SK-N-SH treated with all-trans-retinoic acid at 6 μM for 48 hours (cell line): ENCODE measurements around the gene PROCA1.

Experiments
- ARNTL ChIP-seq: fragments of 450-650 bp; formaldehyde crosslinking; IDR thresholded peaks from 2 replicates; pipeline ENCODE4 v1.5.0; 2020; ENCODE audit warnings: low read depth, mild to moderate bottlenecking, moderate library complexity, borderline replicate concordance
- CREB5 ChIP-seq: fragments of 250-450 bp; sonication (Bioruptor Pico); IDR thresholded peaks from 2 replicates; pipeline ENCODE4 v1.5.1; 2020; ENCODE audit warnings: low read depth, mild to moderate bottlenecking, moderate library complexity
- CSDC2 ChIP-seq: fragments of 250-450 bp; sonication (Bioruptor Pico); IDR thresholded peaks from 2 replicates; pipeline ENCODE4 v1.5.0; 2020; ENCODE audit warnings: mild to moderate bottlenecking, moderate library complexity
- CSRNP3 ChIP-seq: fragments of 250-450 bp; sonication (Bioruptor Pico); IDR thresholded peaks from 2 replicates; pipeline ENCODE4 v1.5.1; 2021; ENCODE audit warnings: mild to moderate bottlenecking, moderate library complexity
- ESRRG ChIP-seq: fragments of 250-450 bp; sonication (Bioruptor Pico); IDR thresholded peaks from 2 replicates; pipeline ENCODE4 v1.6.1; 2021; ENCODE audit warnings: mild to moderate bottlenecking
- GLIS3 ChIP-seq: fragments of 250-450 bp; sonication (Bioruptor Pico); IDR thresholded peaks from 2 replicates; pipeline ENCODE4 v1.5.0; 2020; ENCODE audit warnings: mild to moderate bottlenecking, moderate library complexity
- ISL1 ChIP-seq: fragments of 250-450 bp; sonication (Bioruptor Pico); IDR thresholded peaks from 2 replicates; pipeline ENCODE4 v2.1.2; 2022; ENCODE audit warnings: mild to moderate bottlenecking, moderate library complexity
- OSR1 ChIP-seq: fragments of 250-450 bp; sonication (Bioruptor Pico); IDR thresholded peaks from 2 replicates; pipeline ENCODE4 v1.8.0; 2022; ENCODE audit warnings: moderate library complexity, mild to moderate bottlenecking, inconsistent platforms
- RARB ChIP-seq: fragments of 250-450 bp; sonication (Bioruptor Pico); IDR thresholded peaks from 2 replicates; pipeline ENCODE4 v1.8.0; 2021; ENCODE audit warnings: mild to moderate bottlenecking, moderate library complexity
- TCF4 ChIP-seq: fragments of 250-450 bp; sonication (Bioruptor Pico); IDR thresholded peaks from 2 replicates; pipeline ENCODE4 v1.8.0; 2021; ENCODE audit warnings: mild to moderate bottlenecking, moderate library complexity, borderline replicate concordance
- TSHZ2 ChIP-seq: fragments of 250-450 bp; sonication (Bioruptor Pico); IDR thresholded peaks from 2 replicates; pipeline ENCODE4 v1.5.0; 2020; ENCODE audit warnings: mild to moderate bottlenecking, moderate library complexity
- ZC3H10 ChIP-seq: fragments of 250-450 bp; sonication (Bioruptor Pico); IDR thresholded peaks from 2 replicates; pipeline ENCODE4 v1.5.1; 2021; ENCODE audit warnings: mild to moderate bottlenecking, moderate library complexity
- ZFP3 ChIP-seq: fragments of 250-450 bp; sonication (Bioruptor Pico); IDR thresholded peaks from 2 replicates; pipeline ENCODE4 v1.5.0; 2020; ENCODE audit warnings: mild to moderate bottlenecking, moderate library complexity
- ZNF565 ChIP-seq: fragments of 450-650 bp; formaldehyde crosslinking; conservative IDR thresholded peaks from 2 replicates; pipeline ENCODE4 v1.5.0; 2020; ENCODE audit warnings: low read depth, mild to moderate bottlenecking, moderate library complexity

- TF ChIP-seq CREB5 (CRISPR knock-in tag) = no peak
- no peak for TF ChIP-seq OSR1 (CRISPR knock-in tag)
- TF ChIP-seq ARNTL = no peak
- TF ChIP-seq ESRRG = no peak
- TF ChIP-seq TCF4 (CRISPR knock-in tag) = no peak
- TF ChIP-seq GLIS3 (CRISPR knock-in tag) = no peak
- no peak for TF ChIP-seq CSRNP3 (CRISPR knock-in tag)
- TF ChIP-seq ZFP3 (CRISPR knock-in tag) = no peak
- TF ChIP-seq CSDC2 (CRISPR knock-in tag) = no peak
- no peak for TF ChIP-seq ZNF565 (CRISPR knock-in tag)
- TF ChIP-seq RARB (CRISPR knock-in tag) = no peak
- no peak for TF ChIP-seq TSHZ2 (CRISPR knock-in tag)
- TF ChIP-seq ZC3H10 (CRISPR knock-in tag) = no peak
- TF ChIP-seq ISL1 (CRISPR knock-in tag) = no peak
Observed at GRCh38 chr17:28700830-28701492, 10.7 kb downstream of the PROCA1 start.
